HG03469 (cell line): Measurements from ENCODE around the gene MYO9B.
"Not testable (repeated sequence)": the region's sequence is repeated elsewhere in the genome, so short reads cannot be mapped to it uniquely, and the experiment has no call there.

Source experiments
- ATAC-seq: cut with Tn5 transposase; IDR thresholded peaks from one replicate; pipeline ENCODE4 v1.9.1; 2021; ENCODE audit warnings: mild to moderate bottlenecking, moderate library complexity, moderate number of reproducible peaks; ENCODE audit not compliant: unreplicated experiment

MYO9B gene

DNA sequence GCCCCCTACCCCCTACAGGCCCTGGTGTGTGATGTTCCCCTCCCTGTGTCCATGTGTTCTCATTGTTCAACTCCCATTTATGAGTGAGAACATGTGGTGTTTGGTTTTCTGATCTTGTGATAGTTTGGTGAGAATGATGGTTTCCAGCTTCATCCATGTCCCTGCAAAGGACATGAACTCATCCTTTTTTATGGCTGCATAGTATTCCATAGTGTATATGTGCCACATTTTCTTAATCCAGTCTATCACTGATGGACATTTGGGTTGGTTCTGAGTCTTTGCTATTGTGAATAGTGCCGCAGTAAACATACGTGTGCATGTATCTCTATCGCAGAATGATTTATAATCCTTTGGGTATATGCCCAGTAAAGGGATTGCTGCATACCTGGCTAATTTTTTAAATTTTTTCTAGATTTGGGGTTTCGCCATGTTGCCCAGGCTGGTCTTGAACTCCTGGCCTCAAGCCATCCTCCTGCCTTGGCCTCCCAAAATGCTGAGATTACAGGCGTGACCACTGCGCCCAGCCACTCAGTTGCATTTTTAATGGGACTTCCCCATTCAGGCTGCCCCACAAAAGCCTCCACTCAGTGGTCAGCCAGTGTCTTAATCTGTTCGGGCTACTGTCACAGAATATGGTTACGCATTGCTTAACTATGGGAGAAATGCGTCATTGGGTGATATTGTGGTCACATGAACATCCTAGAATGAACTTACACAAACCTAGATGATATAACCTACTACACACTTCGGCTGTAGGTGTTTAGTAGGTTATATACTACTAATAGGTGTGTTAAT, 62.7 kb downstream of the MYO9B start:
- ATAC-seq, result not testable (repeated sequence)

DNA sequence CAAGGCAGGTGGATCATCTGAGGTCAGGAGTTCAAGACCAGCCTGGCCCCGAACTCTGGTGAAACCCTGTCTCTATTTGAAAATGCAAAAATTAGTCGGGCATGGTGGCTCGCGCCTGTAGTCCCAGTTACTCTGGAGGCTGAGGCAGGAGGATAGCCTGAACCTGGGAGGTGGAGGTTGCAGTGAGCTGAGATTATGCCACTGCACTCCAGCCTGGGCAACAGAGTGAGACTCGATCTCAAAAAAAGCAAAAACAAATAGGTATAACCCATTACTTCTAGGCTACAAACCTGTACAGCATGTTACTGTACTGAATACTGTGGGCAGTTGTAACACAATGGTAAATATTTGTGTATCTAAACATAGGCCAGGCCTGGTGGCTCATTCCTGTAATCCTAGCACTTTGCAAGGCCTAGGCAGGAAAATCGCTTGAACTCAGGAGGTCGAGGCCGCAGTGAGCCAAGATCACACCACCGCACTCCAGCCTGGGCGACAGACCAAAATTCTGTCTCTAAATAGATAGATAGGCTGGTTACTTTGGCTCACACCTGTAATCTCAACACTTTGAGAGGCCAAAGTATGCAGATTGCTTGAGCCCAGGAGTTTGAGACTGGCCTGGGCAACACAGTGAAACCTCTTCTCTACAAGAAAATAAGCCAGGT, 63.5 kb downstream of the MYO9B start:
- no peak for ATAC-seq

DNA sequence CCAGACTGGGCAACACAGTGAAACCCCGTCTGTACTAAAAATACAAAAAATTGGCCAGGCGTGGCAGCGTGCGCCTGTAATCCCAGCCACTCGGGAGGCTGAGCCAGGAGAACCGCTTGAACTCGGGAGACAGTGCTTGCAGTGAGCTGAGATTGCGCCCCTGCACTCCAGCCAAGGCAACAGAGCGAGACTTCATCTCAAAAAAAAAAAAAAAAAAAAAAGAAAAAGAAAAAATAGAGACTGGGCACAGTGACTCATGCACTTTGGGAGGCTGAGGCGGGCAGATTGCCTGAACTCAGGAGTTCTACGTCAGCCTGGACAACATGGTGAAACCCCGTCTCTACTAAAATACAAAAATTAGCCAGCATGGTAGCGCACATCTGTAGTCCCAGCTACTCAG, 69.2 kb downstream of the MYO9B start:
- not testable (repeated sequence) for ATAC-seq

DNA sequence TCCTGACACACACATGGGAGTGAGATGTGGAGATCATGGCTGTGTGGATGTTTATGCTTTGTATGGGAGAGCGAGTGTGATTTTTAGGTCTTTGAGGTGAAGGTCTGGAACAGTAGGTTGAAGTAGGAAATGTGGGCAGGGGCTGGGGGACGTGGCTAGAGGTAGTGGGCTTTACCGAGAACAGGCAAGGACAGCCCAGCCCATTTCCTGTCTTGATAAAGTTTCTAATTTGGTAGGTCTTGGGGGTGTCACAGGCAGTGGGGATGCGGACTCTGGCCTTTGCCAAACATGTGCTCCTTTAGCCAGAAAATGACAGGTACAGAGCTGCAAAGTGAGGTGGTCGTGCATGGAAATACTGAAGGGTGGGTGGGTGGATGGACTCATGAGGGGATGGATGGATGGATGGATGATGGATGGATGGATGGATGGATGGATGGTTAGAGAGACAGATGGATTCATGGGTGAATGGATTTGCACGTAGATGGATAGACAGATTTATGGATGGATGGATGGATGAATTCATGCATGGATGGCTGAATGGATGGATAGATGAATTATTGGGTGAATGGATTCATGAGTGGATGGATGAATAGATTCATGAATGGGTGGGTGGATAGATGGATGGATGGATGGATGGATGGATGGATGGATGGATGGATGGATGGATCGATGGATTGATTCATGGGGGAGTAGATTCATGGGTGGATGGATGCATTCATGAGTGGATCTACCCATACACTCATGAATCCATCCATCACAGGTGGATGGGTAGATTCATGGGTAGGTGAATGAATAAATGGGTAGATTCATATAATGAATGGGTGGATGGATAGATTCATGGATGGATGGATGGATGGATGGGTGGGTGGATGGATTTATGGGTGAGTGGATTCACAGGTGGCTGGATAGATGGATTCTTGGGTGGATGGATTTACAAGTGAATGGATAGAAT, 70.2 kb downstream of the MYO9B start:
- ATAC-seq, result no peak

DNA sequence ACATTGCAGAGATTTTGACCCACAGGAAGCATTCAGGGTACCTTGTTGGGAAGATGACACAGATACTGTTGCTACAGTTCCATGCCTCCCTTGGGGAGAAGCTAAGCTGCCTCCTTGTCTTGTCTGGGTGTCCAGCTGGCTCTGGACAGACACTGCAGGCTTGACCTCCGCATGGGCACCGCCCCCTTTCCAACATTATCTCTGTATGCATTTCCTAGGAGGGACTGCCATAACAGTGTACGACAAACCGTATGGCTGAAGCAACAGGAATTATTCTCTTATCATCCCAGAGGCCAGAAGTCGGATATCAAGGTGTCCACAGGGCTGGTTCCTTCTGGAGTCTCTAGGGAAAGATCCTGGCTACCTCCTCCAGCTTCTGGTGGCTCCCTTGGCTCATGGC, 72.6 kb downstream of the MYO9B start:
- no peak for ATAC-seq

DNA sequence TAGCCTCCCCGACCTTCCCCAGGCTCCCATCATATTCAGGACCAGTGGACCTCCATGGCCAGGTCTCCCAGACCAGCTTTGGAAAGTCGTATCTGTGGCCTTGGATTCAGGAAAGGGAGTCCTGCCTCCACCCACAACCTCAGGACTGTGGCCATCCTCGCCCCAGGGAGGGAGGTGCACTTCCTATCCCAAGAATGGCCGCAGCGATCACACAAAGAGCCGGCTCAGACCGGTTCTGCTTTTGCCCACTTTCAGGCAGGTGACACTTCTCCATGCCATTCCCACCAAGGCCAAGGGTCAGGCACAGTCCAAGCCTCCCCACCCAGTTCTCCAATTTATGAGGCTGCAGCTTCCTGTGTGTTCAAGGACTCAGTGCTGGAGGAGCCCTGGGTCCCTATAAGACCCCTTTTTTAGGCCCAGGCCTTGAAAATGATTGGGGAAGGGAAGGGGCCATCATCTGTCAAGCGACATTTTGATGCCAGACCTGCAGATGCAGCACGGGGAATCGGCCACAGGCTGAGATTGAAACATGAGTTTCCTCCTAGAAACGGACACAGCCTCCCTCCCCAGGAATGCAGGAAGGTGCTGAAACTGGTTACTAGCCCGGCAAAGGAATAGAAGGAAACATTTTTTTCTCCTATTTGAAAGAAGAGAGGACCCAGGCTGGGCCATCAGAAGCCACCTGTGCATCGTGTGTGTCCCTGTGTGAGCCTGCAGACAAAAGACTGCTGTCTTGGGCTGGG, 74.0 kb downstream of the MYO9B start:
- ATAC-seq, result no peak

DNA sequence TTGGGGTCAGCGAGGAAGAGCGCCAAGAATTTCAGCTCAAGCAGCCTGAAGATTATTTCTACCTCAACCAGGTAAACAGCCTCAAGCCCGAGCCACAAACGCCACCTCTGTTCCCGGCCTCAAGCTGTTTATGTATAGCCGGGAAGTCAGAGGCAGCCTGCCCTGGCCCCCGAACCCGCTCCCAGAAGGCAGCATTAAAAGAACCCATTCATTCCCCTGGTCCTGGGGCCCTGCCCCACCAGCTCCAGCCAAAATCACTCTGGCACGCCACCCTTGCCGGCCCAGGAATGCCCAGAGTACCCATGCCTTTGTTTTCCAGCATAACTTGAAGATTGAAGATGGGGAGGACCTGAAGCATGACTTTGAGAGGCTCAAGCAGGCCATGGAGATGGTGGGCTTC, 78.4 kb downstream of the MYO9B start:
- ATAC-seq, result no peak

DNA sequence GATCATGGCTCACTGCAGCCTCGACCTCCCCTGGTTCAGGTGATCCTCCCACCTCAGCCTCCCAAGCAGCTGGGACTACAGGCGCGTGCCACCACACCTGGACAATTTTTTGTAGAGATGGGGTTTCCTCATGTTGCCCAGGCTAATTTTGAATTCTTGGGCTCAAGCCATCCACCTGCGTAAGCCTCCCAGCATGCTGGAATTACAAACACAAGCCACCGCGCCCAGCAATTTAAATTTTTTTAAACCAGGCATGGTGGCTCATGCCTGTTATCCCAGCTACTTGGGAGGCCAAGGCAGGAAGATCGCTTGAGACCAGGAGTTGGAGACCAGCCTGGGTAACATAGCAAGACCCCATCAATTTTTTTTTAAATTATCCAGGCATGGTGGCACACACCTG, 79.7 kb downstream of the MYO9B start:
- no peak for ATAC-seq

DNA sequence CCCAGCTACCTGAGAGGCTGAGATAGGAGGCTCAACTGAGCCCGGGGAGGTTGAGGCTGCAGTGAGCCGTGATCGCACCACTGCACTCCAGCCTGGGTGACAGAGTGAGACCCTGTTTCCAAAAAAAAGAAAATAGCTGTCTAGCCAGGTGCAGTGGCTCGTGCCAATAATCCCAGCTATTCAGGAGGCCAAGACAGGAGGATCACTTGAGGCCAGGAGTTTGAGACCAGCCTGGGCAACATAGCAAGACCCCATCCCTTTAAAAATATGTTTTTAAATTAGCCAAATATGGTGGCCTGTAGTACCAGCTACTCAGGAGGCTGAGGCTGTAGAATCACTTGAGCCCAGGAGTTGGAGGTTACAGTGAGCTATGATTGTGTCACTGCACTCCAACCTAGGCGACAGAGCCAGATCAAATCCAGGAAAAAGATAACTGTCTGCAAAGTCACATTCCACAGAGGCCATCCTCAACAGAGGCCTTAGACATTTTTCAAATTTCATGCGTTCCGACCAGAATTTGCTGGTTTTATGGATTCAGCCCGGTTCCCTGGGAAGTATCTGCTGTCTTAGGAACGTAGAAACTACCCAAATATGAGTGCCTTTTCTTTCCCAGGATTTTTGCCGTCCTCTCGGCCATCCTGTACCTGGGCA, 80.8 kb downstream of the MYO9B start:
- ATAC-seq, result no peak

DNA sequence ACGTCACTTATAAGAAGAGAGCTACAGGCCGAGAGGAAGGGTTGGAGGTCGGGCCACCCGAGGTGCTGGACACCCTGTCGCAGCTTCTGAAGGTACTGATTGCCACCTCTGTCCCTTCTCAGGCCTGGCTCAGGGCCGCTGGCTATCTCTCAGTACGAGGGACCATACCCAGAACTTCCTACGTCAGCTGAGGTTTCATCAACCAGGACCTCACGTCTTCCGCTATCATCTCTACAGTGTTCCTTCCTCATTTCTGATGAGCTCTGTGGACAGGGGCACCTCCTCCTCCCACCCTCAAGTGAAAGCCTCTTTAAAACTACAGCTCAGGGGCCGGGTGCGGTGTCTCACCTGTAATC, 81.3 kb downstream of the MYO9B start:
- no peak for ATAC-seq

DNA sequence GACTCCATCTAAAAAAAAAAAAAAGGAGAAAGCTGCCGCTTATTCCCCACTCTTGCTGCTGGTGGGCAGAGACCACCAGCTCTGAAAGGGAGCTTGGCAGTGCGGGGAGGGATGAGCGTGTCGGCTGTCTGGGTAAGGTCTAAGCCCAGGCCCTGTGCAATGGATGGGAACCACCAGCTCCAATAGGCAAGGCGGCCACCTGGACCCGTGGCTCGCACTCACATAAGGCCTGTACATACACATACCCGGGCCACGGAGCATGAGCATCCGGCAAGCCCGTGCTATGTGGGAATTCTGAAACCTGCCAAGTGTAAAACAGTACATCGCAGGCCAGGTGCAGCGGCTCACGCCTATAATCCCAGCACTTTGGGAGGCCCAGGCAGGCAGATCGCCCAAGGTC, 83.0 kb downstream of the MYO9B start:
- no peak for ATAC-seq

DNA sequence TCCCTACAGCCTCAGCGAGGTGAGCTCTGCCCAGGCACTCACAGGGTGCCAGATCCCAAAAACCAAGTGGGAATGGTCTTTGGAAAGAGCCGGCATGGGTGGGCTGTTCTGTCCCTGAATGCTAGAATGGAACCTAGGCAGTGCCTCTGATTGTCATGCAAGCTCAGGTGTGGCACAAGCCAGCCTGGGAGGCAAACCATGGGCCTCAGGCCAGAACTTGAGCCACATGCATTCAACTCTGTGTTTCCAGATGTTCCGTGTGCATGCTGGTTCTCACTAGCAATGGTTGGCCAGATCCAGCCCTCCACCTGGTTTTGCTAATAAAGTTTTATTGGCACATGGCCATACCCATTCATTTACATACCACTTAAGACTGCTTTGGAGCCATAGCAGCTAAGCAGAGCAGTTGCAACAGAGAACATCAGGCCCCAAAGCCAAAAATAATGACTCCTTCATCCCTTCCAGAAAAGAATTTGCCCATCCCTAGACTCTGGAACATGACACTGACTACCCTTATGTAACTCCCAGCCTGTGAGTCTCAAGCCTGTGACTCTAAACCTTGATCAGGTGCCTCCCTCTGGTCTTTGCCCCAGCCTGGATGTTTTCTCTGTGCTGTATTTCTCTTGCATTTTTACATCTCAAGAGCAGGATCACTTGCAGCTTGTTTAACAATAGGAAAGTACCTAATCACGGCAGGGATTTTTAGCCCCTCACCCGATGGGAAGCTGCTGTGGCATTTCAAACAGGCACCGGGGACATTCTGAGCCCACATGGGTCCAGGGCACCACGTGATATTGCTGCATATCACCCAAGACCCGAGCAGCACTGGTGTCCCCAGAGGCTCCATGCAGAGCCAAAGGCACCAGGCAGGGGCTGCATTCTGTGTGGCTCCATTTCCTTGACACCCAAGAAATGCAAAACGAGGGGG, 84.2 kb downstream of the MYO9B start:
- ATAC-seq, result no peak

DNA sequence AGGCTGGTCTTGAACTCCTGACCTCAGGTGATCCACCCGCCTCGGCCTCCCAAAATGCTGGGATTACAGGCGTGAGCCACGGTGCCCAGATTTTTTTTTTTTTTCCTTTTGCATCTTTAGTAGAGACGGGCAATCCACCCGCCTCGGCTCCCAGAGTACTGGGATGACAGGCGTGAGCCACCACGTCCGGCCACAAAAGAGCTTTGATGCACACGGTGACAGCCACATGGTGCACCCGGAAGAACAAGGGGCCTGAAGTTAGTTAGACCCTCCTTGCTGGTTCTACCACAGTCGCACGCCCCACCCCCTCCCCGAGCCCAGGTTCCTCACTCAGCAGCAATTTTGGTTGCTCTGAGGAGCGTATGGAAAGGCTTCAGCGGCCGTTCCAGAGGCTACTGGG, 85.3 kb downstream of the MYO9B start:
- no peak for ATAC-seq

DNA sequence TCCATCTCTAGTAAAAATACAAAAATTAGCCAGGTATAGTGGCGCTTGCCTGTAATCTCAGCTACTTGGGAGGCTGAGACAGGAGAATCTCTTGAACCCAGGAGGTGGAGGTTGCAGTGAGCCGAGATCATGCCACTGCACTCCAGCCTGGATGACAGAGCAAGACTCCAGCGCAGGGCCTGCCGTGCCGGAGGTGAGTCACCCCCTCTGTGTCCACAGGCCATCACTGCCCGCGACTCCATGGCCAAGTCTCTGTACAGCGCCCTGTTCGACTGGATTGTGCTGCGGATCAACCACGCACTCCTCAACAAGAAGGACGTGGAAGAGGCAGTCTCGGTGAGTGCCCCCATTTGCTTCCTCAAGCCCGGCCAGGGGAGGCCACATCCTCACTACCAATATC, 86.6 kb downstream of the MYO9B start:
- not testable (repeated sequence) for ATAC-seq

DNA sequence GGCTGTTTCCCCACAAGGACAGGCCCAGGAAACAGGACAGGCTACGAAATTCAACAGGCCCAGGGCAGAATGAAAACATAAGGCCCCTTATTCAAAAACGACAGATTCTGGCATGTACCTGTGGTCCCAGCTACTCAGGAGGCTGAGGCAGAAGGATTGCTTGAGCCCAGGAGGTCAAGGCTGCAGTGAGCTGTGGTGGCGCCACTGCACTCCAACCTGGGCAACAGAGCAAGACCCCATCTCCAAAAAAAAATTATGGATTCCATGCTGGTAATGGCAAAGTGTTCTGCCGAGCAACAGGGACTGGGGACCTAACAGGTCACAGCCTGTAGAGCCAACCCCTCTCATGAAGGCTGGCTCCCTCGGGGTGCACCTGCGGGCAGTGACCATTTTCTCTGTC, 87.0 kb downstream of the MYO9B start:
- no peak for ATAC-seq

DNA sequence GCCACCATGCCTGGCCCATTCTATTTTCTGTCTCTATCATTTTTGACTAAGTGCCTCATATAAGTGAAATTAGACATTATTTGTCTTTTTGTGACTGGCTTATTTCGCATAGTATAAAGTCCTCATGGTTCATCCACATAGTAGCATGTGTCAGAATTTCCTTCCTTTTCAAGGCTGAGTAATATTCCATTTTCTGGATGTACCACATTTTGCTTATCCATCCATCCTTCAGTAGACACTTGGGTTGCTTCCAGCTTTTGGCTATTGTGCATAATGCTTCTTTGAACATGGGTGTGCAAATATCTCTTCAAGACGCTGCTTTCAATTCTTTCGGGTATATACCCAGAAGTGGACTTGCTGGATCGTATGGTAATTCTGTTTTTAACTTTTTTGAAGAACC, 88.1 kb downstream of the MYO9B start:
- no peak for ATAC-seq

DNA sequence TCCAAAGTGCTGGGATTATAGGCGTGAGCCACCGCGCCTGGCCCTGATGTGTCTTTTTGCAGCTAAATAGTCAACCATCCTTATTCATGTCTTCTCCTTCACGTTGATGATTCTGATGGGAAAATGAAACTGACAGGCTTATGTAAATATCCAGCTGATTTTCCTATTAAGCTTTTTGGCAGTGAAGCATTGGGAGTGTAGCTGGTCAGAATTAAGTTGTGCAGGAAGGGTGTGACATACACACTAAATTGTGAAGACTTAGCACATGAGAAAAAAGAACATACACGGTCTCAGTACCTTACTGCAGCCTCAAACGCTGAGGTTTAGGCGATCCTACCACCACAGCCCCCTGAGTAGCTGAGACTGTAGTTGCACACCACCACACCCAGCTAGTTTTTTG, 89.1 kb downstream of the MYO9B start:
- ATAC-seq, result no peak

DNA sequence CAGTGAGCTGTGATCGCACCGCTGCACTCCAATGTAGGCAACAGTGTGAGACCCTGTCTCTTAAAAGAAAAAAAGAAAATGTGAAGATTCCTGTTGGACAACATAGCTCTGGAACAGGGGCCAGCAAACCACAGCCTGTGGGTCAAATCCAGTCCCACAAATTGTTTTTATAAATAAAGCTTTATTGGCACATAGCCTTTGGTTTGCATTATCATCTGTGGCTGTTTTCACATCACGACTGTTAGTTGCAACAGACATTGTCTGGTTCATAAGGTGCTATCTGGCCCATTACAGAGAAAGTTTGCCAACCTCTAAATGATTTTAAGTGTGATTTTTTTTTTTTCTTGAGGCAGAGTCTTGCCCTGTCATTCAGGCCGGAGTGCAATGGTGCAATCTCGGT, 90.1 kb downstream of the MYO9B start:
- ATAC-seq, result no peak

DNA sequence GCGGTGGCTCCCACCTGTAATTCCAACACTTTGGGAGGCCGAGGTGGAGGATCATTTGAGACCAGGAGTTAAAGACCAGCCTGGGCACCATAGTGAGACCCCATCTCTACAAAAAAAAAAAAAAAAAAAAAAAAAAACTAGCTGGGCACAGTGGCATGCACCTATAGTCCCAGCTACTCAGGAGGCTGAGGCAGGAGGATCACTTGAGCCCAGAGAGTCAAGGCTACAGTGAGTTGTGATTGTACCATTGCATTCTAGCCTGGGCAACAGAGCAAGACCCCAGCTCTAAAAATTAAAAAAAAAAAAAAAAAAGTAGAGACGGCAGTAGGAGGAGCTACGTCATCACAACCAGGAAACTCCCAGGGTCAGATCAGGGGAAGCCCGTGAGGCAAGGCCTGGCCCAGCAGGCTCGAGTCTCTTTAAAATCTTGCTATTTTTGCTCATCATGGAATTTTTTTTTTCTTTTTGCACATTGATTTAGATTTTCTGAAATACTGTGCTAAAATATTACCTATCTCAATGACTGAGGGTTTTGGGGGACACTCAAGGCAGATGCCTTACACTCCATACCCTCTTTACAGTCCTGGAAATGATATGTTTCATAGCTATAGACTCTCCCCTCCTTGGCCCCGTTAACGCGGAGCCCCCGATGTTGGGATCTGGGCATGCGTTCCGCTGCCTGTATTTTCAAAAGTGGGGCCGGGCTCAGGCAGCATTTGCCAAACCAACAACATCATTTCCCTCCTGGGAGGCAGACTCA, 95.1 kb downstream of the MYO9B start:
- no peak for ATAC-seq
